Sigmoid colon (tissue), 7 donors: ENCODE measurements around the gene ACAN. TPM values are rescaled to one million over a fixed set of nuclear protein-coding genes. Genes with fewer than 3 reads are reported as not detected.

ENCODE experiments used
- DNase-seq: peaks from one replicate; pipeline ENCODE4 v3.0.0-alpha.2; 2019
- H3K27ac ChIP-seq, 4 donors: fragments of 200-600 bp; sonication (generic); one replicate each; pipeline ENCODE4 v1.5.1; 2016 to 2019; ENCODE audit warnings: mild to moderate bottlenecking in 1 of 4
- H3K27me3 ChIP-seq, 3 donors: fragments of 200-600 bp; sonication (generic); one replicate each; pipeline ENCODE4 v1.5.1; 2019; ENCODE audit warnings: mild to moderate bottlenecking in 1 of 3
- H3K36me3 ChIP-seq, 4 donors: fragments of 200-600 bp; sonication (generic); one replicate each; pipeline ENCODE4 v1.5.1; 2016 to 2019
- H3K4me1 ChIP-seq, 4 donors: fragments of 200-600 bp; sonication (generic); one replicate each; pipeline ENCODE4 v1.5.1; 2017 to 2019
- H3K4me3 ChIP-seq, 4 donors: fragments of 200-600 bp; sonication (generic); one replicate each; pipeline ENCODE4 v1.5.1; 2017 to 2019; ENCODE audit warnings: mild to moderate bottlenecking in 2 of 4, moderate library complexity in 1 of 4
- H3K9me3 ChIP-seq, 4 donors: fragments of 200-600 bp in 3 of 4; sonication (generic) in 3 of 4; one replicate each; pipeline versions ENCODE4 v1.5.1 to v1.6.1; 2013 to 2019
- EP300 ChIP-seq, 4 donors: sonication (generic); formaldehyde crosslinking; IDR thresholded peaks; one replicate each; pipeline ENCODE4 v1.6.1; 2017; ENCODE audit warnings: antibody characterized with exemption in 4 of 4
- POLR2A ChIP-seq, 2 donors: fragments of 450-650 bp; IDR thresholded peaks; one replicate each; pipeline ENCODE4 v1.6.1; 2016; ENCODE audit warnings: antibody characterized with exemption in 2 of 2, mild to moderate bottlenecking in 2 of 2, moderate library complexity in 2 of 2
- POLR2AphosphoS5 ChIP-seq, 4 donors: sonication (generic); formaldehyde crosslinking; IDR thresholded peaks; one replicate each; pipeline ENCODE4 v1.6.1; 2017; ENCODE audit warnings: antibody characterized with exemption in 4 of 4
- WGBS, 2 donors: extraction: QIAGEN DNeasy Blood & Tissue Kit; methylation state at CpG; one replicate each; pipeline ENCODE4 v1.1.7; 2013; 5-methylcytosine and 5-hydroxymethylcytosine counted together
- intact Hi-C: fragments of 100-400 bp; cut with DNase I; formaldehyde crosslinking; loops from one replicate; pipeline ENCODE4 v1.15.1; 2023
- polyA plus RNA-seq, 3 donors: library from polyadenylated mRNA; stranded (reverse); fragments of 200-250 nt; gene quantifications; one replicate each; pipeline ENCODE4 v1.2.3, GENCODE V29; 2013
- total RNA-seq, 4 donors: library from RNA; depleted of rRNA; stranded (reverse); fragments of >200 nt; gene quantifications; one replicate each; pipeline ENCODE4 v1.1.0, GENCODE V29; 2016
- TF ChIP-seq, protein P1 (sequence below), 4 experiments: fragments of 450-650 bp in 3 of 4; fragments of 200-600 bp in 1 of 4; IDR thresholded peaks; one replicate each; pipeline ENCODE4 v1.5.1; 2016 to 2019; ENCODE audit warnings: antibody characterized with exemption in 4 of 4, mild to moderate bottlenecking in 3 of 4, moderate library complexity in 2 of 4
- donor health status: healthy with polysubstance abuse.
- donor health status: Bipolar disorder and iron deficiency.
- donor health status: healthy.

ACAN gene
- total and polyA plus RNA-seq, 7 donors = 0.17 to 0.36 TPM; not detected in 5

DNA sequence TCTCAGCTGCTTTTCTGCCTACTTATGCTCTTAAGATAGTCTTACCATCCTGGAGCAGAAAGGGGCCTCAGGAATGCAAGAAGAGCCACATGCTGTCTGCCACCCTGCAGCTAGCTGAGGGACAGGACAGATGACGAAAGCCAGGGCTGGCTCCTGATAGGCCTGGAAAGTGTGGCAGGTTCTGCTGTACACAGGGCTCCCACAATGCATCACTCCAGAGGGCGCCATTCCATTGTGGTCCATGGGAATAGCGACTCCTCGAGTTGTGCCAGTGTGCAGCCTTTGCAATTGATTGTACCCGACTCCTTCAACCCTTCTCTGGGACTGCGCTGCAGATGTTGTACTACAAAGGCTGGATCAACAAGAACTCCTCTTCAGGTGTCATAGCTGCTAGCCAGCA lies 11.2 kb downstream of the ACAN start:
- TF ChIP-seq, protein P1, sequence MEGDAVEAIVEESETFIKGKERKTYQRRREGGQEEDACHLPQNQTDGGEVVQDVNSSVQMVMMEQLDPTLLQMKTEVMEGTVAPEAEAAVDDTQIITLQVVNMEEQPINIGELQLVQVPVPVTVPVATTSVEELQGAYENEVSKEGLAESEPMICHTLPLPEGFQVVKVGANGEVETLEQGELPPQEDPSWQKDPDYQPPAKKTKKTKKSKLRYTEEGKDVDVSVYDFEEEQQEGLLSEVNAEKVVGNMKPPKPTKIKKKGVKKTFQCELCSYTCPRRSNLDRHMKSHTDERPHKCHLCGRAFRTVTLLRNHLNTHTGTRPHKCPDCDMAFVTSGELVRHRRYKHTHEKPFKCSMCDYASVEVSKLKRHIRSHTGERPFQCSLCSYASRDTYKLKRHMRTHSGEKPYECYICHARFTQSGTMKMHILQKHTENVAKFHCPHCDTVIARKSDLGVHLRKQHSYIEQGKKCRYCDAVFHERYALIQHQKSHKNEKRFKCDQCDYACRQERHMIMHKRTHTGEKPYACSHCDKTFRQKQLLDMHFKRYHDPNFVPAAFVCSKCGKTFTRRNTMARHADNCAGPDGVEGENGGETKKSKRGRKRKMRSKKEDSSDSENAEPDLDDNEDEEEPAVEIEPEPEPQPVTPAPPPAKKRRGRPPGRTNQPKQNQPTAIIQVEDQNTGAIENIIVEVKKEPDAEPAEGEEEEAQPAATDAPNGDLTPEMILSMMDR (IDR thresholded peaks at IDR 0.05) = no peak
- no peak for TF ChIP-seq POLR2AphosphoS5 (IDR thresholded peaks at IDR 0.05)
- no peak for TF ChIP-seq POLR2A (IDR thresholded peaks at IDR 0.05)
- no peak for TF ChIP-seq EP300 (IDR thresholded peaks at IDR 0.05)
- Histone ChIP-seq H3K4me1 (no peaks in the 10 kb centered on the region), H3K27ac (no peak overlapping the region), H3K36me3 (no peaks in the 10 kb centered on the region), H3K4me3 (no peak overlapping the region), H3K9me3 (no peaks in the 10 kb centered on the region), H3K27me3 (no peaks in the 10 kb centered on the region)
- no peak for DNase-seq
- intact Hi-C loops = no loop called here
- 85% methylated on average over 6 of the region's 6 CpGs for WGBS, 2 donors

DNA sequence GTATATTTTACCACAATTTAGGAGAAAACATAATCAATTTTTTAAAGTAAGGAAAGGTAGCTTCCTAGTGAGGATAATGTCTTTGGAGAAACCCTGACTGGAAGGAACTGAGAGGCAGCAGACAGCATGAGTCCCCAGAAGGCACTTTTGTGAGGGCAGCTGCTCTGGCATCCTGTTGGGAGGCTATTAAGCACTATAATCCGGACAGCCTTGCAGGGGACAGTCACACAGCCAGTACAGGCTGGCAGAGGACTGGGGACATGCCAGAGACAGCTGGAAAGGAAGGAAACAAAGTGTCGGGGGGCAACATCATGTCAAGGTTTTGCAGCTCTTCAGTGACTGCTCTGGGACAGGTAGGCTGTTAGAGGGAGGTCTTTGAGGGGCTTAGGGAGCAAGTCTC lies 15.7 kb downstream of the ACAN start:
- 54 to 62% methylated on average over 2 of the region's 2 CpGs for WGBS, 2 donors
- no peak overlapping the region for H3K4me3 ChIP-seq
- H3K27ac ChIP-seq = no peak overlapping the region
- intact Hi-C loops = no loop called here
- H3K9me3 ChIP-seq = no peaks in the 10 kb centered on the region
- no peaks in the 10 kb centered on the region for H3K27me3 ChIP-seq
- no peak for DNase-seq
- TF ChIP-seq, protein P1 (IDR thresholded peaks at IDR 0.05) = no peak
- TF ChIP-seq POLR2AphosphoS5 (IDR thresholded peaks at IDR 0.05) = no peak
- TF ChIP-seq EP300 (IDR thresholded peaks at IDR 0.05) = no peak
- TF ChIP-seq POLR2A (IDR thresholded peaks at IDR 0.05) = no peak
- no peaks in the 10 kb centered on the region for H3K4me1 ChIP-seq
- H3K36me3 ChIP-seq = no peaks in the 10 kb centered on the region

- intact Hi-C loops = no loop called here
- H3K9me3 ChIP-seq = no peaks in the 10 kb centered on the region
- H3K27ac ChIP-seq = no peak overlapping the region
- H3K4me3 ChIP-seq = no peak overlapping the region
- DNase-seq = no peak
- no peaks in the 10 kb centered on the region for H3K27me3 ChIP-seq
- H3K4me1 ChIP-seq = no peaks in the 10 kb centered on the region
- TF ChIP-seq EP300 (IDR thresholded peaks at IDR 0.05) (no peak), POLR2A (IDR thresholded peaks at IDR 0.05) (no peak), POLR2AphosphoS5 (IDR thresholded peaks at IDR 0.05) (no peak)
- TF ChIP-seq, protein P1 (IDR thresholded peaks at IDR 0.05) = no peak
- H3K36me3 ChIP-seq = no peaks in the 10 kb centered on the region
- WGBS, 2 donors = 78 to 83% methylated on average over 5 of the region's 5 CpGs
Measured at GRCh38 chr15:88821993-88822392, 18.8 kb downstream of the ACAN start.

GRCh38 chr15:88828791-88829190 lies 25.6 kb downstream of the ACAN start:
- TF ChIP-seq POLR2AphosphoS5 (IDR thresholded peaks at IDR 0.05) (no peak), POLR2A (IDR thresholded peaks at IDR 0.05) (no peak), EP300 (IDR thresholded peaks at IDR 0.05) (no peak)
- TF ChIP-seq, protein P1 (IDR thresholded peaks at IDR 0.05) = no peak
- H3K4me3 ChIP-seq = no peak overlapping the region
- no peaks in the 10 kb centered on the region for H3K36me3 ChIP-seq
- intact Hi-C loops = no loop called here
- no peaks in the 10 kb centered on the region for H3K27me3 ChIP-seq
- WGBS, 2 donors = 73 to 79% methylated on average over 5 of the region's 5 CpGs
- no peaks in the 10 kb centered on the region for H3K4me1 ChIP-seq
- no peak overlapping the region for H3K27ac ChIP-seq
- no peaks in the 10 kb centered on the region for H3K9me3 ChIP-seq
- no peak for DNase-seq

GRCh38 chr15:88830016-88830415 lies 26.8 kb downstream of the ACAN start:
- Histone ChIP-seq H3K4me3 (no peak overlapping the region), H3K27ac (no peak overlapping the region), H3K4me1 (no peaks in the 10 kb centered on the region), H3K27me3 (no peaks in the 10 kb centered on the region), H3K9me3 (no peaks in the 10 kb centered on the region), H3K36me3 (no peaks in the 10 kb centered on the region)
- no peak for DNase-seq
- TF ChIP-seq POLR2A (IDR thresholded peaks at IDR 0.05) = no peak
- TF ChIP-seq EP300 (IDR thresholded peaks at IDR 0.05) = no peak
- TF ChIP-seq, protein P1 (IDR thresholded peaks at IDR 0.05) = no peak
- TF ChIP-seq POLR2AphosphoS5 (IDR thresholded peaks at IDR 0.05) = no peak
- intact Hi-C loops = loop anchor here (5.0 kb wide), 1 partner anchor 353 kb away; no protein-coding TSS in a partner anchor
- 58 to 66% methylated on average over 5 of the region's 5 CpGs for WGBS, 2 donors
